Calu3 (cell line): Measurements from ENCODE around the gene CENPX. TPM values are rescaled to one million over a fixed set of nuclear protein-coding genes. Genes with fewer than 3 reads are reported as not detected.

Experiments used
- BruUV-seq: library from RNA; stranded (reverse); fragments of 400-500 nt; replicated peaks from 2 replicates; lab custom pipeline; 2021; lab: Mats Ljungman, UMichigan
- CTCF ChIA-PET: fragments of 300-600 bp; sonication (Branson Sonifier 250); formaldehyde crosslinking; loops from one replicate; lab custom pipeline; 2022; ENCODE audit warnings: antibody characterized with exemption; lab: Charles Lee
- DNase-seq: peaks from one replicate; pipeline ENCODE4 v3.0.0; 2022
- H3K27ac Mint-ChIP-seq: one replicate; pipeline ENCODE4 v1.8.0; 2022; ENCODE audit warnings: mixed read lengths; ENCODE audit not compliant: unreplicated experiment
- H3K27me3 Mint-ChIP-seq: one replicate; pipeline ENCODE4 v1.8.0; 2022; ENCODE audit warnings: mixed read lengths; ENCODE audit not compliant: unreplicated experiment
- H3K36me3 Mint-ChIP-seq: one replicate; pipeline ENCODE4 v1.8.0; 2022; ENCODE audit warnings: mild to moderate bottlenecking, moderate library complexity, mixed read lengths; ENCODE audit not compliant: insufficient read depth, unreplicated experiment
- H3K4me1 Mint-ChIP-seq: one replicate; pipeline ENCODE4 v1.8.0; 2022; ENCODE audit warnings: mild to moderate bottlenecking, low read depth, mixed read lengths; ENCODE audit not compliant: unreplicated experiment
- H3K4me3 Mint-ChIP-seq: one replicate; pipeline ENCODE4 v1.8.0; 2022; ENCODE audit warnings: mild to moderate bottlenecking, low read depth, moderate library complexity, mixed read lengths; ENCODE audit not compliant: unreplicated experiment
- H3K9me3 Mint-ChIP-seq: one replicate; pipeline ENCODE4 v1.8.0; 2022; ENCODE audit warnings: low read depth, mixed read lengths; ENCODE audit not compliant: unreplicated experiment
- CTCF ChIP-seq: fragments of 200-600 bp; IDR thresholded peaks from one replicate; pipeline ENCODE4 v1.8.0; 2022; ENCODE audit warnings: antibody characterized with exemption; ENCODE audit not compliant: unreplicated experiment
- intact Hi-C: fragments of 100-400 bp; cut with micrococcal nuclease; formaldehyde crosslinking; loops from one replicate; pipeline ENCODE4 v1.10.0; 2022; ENCODE audit not compliant: unreplicated experiment
- total RNA-seq: library from RNA; stranded (reverse); gene quantifications from 2 replicates; pipeline ENCODE4 v1.2.3, GENCODE V29; 2022

The CENPX gene
- total RNA-seq, 1 experiment from 2014 or later, result 86.9 TPM

- H3K27ac Mint-ChIP-seq, result no peak overlapping the region
Measured at GRCh38 chr17:81980707-81981343, 41.9 kb downstream of the CENPX start.

GRCh38 chr17:81980122-81980521 lies 42.6 kb downstream of the CENPX start:
- no peaks in the 10 kb centered on the region for H3K27me3 Mint-ChIP-seq
- H3K4me1 Mint-ChIP-seq, result peaks cover 12% of the 10 kb centered on the region
- intact Hi-C loops, result no loop called here
- no peaks in the 10 kb centered on the region for H3K9me3 Mint-ChIP-seq
- H3K27ac Mint-ChIP-seq, result no peak overlapping the region
- no TSS peak for BruUV-seq
- peaks cover 51% of the 10 kb centered on the region for H3K36me3 Mint-ChIP-seq
- no peak overlapping the region for H3K4me3 Mint-ChIP-seq
- CTCF ChIA-PET, result no interaction called here
- no peak for TF ChIP-seq CTCF
- DNase-seq, result no peak

More at GRCh38 chr17:81980707-81981343, 41.9 kb downstream of the CENPX start:
- peaks cover 12% of the 10 kb centered on the region for H3K4me1 Mint-ChIP-seq
- H3K9me3 Mint-ChIP-seq, result no peaks in the 10 kb centered on the region
- no peak for TF ChIP-seq CTCF
- CTCF ChIA-PET, result no interaction called here
- intact Hi-C loops, result no loop called here
- no peak overlapping the region for H3K4me3 Mint-ChIP-seq
- no peaks in the 10 kb centered on the region for H3K27me3 Mint-ChIP-seq
- no peak for DNase-seq
- peaks cover 51% of the 10 kb centered on the region for H3K36me3 Mint-ChIP-seq
- no TSS peak for BruUV-seq

GRCh38 chr17:81978524-81979298 lies 44.0 kb downstream of the CENPX start:
- BruUV-seq, result no TSS peak
- intact Hi-C loops, result no loop called here
- Mint-ChIP-seq H3K27ac (no peak overlapping the region), H3K27me3 (no peaks in the 10 kb centered on the region), H3K4me3 (peak overlapping the region; percentile 91), H3K4me1 (peaks cover 12% of the 10 kb centered on the region), H3K36me3 (peaks cover 44% of the 10 kb centered on the region), H3K9me3 (peaks cover 2% of the 10 kb centered on the region)
- TF ChIP-seq CTCF, result no peak
- CTCF ChIA-PET, result interaction anchor here (0.7 kb wide), 1 partner anchor 123 kb away, joined by 3 read pairs; no protein-coding TSS in a partner anchor
- DNase-seq, result no peak

- TF ChIP-seq CTCF, result no peak
- DNase-seq, result peak; percentile 95
- peaks cover 6% of the 10 kb centered on the region for H3K9me3 Mint-ChIP-seq
- H3K36me3 Mint-ChIP-seq, result peaks cover 35% of the 10 kb centered on the region
- intact Hi-C loops, result no loop called here
- H3K27me3 Mint-ChIP-seq, result no peaks in the 10 kb centered on the region
- BruUV-seq, result no TSS peak
- H3K4me1 Mint-ChIP-seq, result peaks cover 12% of the 10 kb centered on the region
- peak within 1 kb of the TSS; percentile 91 for H3K4me3 Mint-ChIP-seq
- CTCF ChIA-PET, result no interaction called here
- H3K27ac Mint-ChIP-seq, result peak within 1 kb of the TSS; percentile 95
Measured at GRCh38 chr17:81977211-81977808, 45.4 kb downstream of the CENPX start, which contains the start of gene ASPSCR1. Gene ASPSCR1, plus strand, starts transcription at chr17:81977629. Its CDS starts 18 bp downstream, at chr17:81977647.
